Endothelial cell of umbilical vein (primary cell): ENCODE results near the gene MALAT1. TPM values are rescaled to one million over a fixed set of nuclear protein-coding genes. Genes with fewer than 3 reads are reported as not detected.
A peak's percentile ranks its signal among the peaks of the same experiment; 100 is the strongest.

Experiments
- BruUV-seq: library from RNA; stranded (reverse); fragments of 400-500 nt; replicated peaks from 2 replicates; lab custom pipeline; 2021; lab: Mats Ljungman, UMichigan
- CTCF ChIA-PET: fragments of 300-600, 350-600 bp; sonication (Branson Sonifier 250); formaldehyde crosslinking; loops from one replicate; lab custom pipeline; 2021; ENCODE audit warnings: antibody characterized with exemption, inconsistent platforms; lab: Charles Lee
- POLR2A ChIA-PET: fragments of 300-600, 350-600 bp; sonication (Branson Sonifier 250); formaldehyde crosslinking; loops from one replicate; lab custom pipeline; 2021; ENCODE audit warnings: antibody characterized with exemption, inconsistent platforms; lab: Charles Lee
- DNase-seq: peaks from one replicate; pipeline ENCODE4 v3.0.0-alpha.2; 2011; ENCODE audit warnings: low read depth, low spot score
- FAIRE-seq: peaks from 2 replicates; lab custom pipeline; 2011; peaks lifted over from hg19 to GRCh38; lab: Jason Lieb, UNC
- H2AFZ ChIP-seq: 2 replicates; pipeline ENCODE4 v1.6.0; 2012; ENCODE audit warnings: low read depth, low read length, control low read depth, inconsistent platforms
- H3K27ac ChIP-seq: 2 replicates; pipeline ENCODE4 v1.5.1; 2011; ENCODE audit warnings: low read depth, mild to moderate bottlenecking, control low read depth, low read length, moderate library complexity; ENCODE audit not compliant: insufficient read depth
- H3K27me3 ChIP-seq, 2 experiments: 2 replicates each; pipeline versions ENCODE4 v1.6.0 to v1.6.1; 2011; ENCODE audit warnings: low read length in 2 of 2, mixed read lengths in 1 of 2; ENCODE audit not compliant: control insufficient read depth in 2 of 2, insufficient read depth in 2 of 2
- H3K36me3 ChIP-seq, 2 experiments: 2 replicates in 1 of 2; 3 replicates in 1 of 2; pipeline ENCODE4 v1.5.1; 2011; ENCODE audit warnings: low read length in 2 of 2, mild to moderate bottlenecking in 1 of 2, moderate library complexity in 1 of 2; ENCODE audit not compliant: control insufficient read depth in 2 of 2, insufficient read depth in 2 of 2; ENCODE audit errors: extremely low read depth in 1 of 2
- H3K4me1 ChIP-seq: 3 replicates; pipeline ENCODE4 v1.5.1; 2011; ENCODE audit warnings: mild to moderate bottlenecking, low read length; ENCODE audit not compliant: control insufficient read depth, insufficient read depth; ENCODE audit errors: extremely low read depth
- H3K4me2 ChIP-seq: 2 replicates; pipeline ENCODE4 v1.6.1; 2011; ENCODE audit warnings: low read length, control low read depth, mixed read lengths; ENCODE audit not compliant: insufficient read depth
- H3K4me3 ChIP-seq, 3 experiments: fragments of 200-600 bp in 1 of 3; sonication (generic), shearing (Covaris generic) in 1 of 3; replicated peaks in 1 of 3; 2 replicates each; pipeline ENCODE4 v1.5.1; 2011 to 2016; ENCODE audit warnings: control low read depth in 3 of 3, low read length in 3 of 3, mild to moderate bottlenecking in 2 of 3, inconsistent platforms in 1 of 3, low read depth in 1 of 3, moderate library complexity in 1 of 3; ENCODE audit not compliant: insufficient read depth in 1 of 3
- H3K79me2 ChIP-seq: 2 replicates; pipeline ENCODE4 v1.6.0; 2012; ENCODE audit warnings: low read length, inconsistent platforms; ENCODE audit not compliant: control insufficient read depth, insufficient read depth
- H3K9ac ChIP-seq: replicated peaks from 2 replicates; pipeline ENCODE3; 2011; ENCODE audit warnings: low read length, control low read depth; ENCODE audit not compliant: insufficient read depth; ENCODE audit errors: extremely low read depth
- H3K9me1 ChIP-seq: replicated peaks from 3 replicates; pipeline ENCODE4 v1.6.0; 2011; ENCODE audit warnings: mild to moderate bottlenecking, low read length; ENCODE audit not compliant: control insufficient read depth, insufficient read depth; ENCODE audit errors: extremely low read depth
- H3K9me3 ChIP-seq: replicated peaks from 2 replicates; pipeline ENCODE4 v1.5.1; 2012; ENCODE audit warnings: low read length, inconsistent platforms; ENCODE audit not compliant: control insufficient read depth, insufficient read depth
- H4K20me1 ChIP-seq: replicated peaks from 2 replicates; pipeline ENCODE3; 2011; ENCODE audit warnings: mild to moderate bottlenecking, low read length; ENCODE audit not compliant: control insufficient read depth, insufficient read depth; ENCODE audit errors: extremely low read depth
- EZH2 ChIP-seq: IDR thresholded peaks from 2 replicates; pipeline ENCODE4 v1.6.1; 2012; ENCODE audit warnings: borderline replicate concordance, low read depth, mild to moderate bottlenecking, moderate library complexity, low read length, inconsistent platforms; ENCODE audit not compliant: severe bottlenecking
- FOS ChIP-seq: IDR thresholded peaks from 2 replicates; pipeline ENCODE4 v1.6.1; 2011; ENCODE audit warnings: mild to moderate bottlenecking, low read length, moderate library complexity, borderline replicate concordance; ENCODE audit not compliant: insufficient read depth
- GATA2 ChIP-seq: IDR thresholded peaks from 2 replicates; pipeline ENCODE4 v1.7.0; 2011; ENCODE audit warnings: low read depth, mild to moderate bottlenecking, moderate library complexity, mixed read lengths, low read length; ENCODE audit not compliant: insufficient read length, insufficient read depth
- JUN ChIP-seq: IDR thresholded peaks from 2 replicates; pipeline ENCODE4 v1.6.1; 2011; ENCODE audit warnings: borderline replicate concordance, low read depth; ENCODE audit not compliant: insufficient read length, insufficient read depth
- MYC ChIP-seq: IDR thresholded peaks from one replicate; pipeline ENCODE4 v1.6.1; 2011; ENCODE audit warnings: mild to moderate bottlenecking, low read depth, low read length
- POLR2A ChIP-seq: IDR thresholded peaks from 2 replicates; pipeline ENCODE4 v1.6.1; 2012; ENCODE audit warnings: low read depth, mild to moderate bottlenecking, control low read depth, low read length
- POLR2AphosphoS5 ChIP-seq: IDR thresholded peaks from 2 replicates; pipeline ENCODE4 v1.6.1; 2012; ENCODE audit warnings: low read depth, mild to moderate bottlenecking, control low read depth, low read length, moderate library complexity; ENCODE audit not compliant: insufficient read depth
- dilution Hi-C: fragments of 300-500 bp; cut with MboI; formaldehyde crosslinking; loops from one replicate; pipeline ENCODE4 v1.15.0; 2019; ENCODE audit warnings: low sequenced_read_pairs; ENCODE audit not compliant: extremely low pct_ligation_motif_present
- intact Hi-C: fragments of 100-400 bp; cut with micrococcal nuclease; formaldehyde crosslinking; loops from one replicate; pipeline ENCODE4 v1.10.0; 2022
- polyA plus RNA-seq, 4 experiments: library from polyadenylated mRNA; depleted of rRNA in 3 of 4; stranded (reverse) in 3 of 4; unstranded in 1 of 4; fragments of >200 nt; gene quantifications; 2 replicates each; pipeline versions ENCODE4 v1.2.1 to v1.2.3, GENCODE V29; 2011 to 2012; ENCODE audit warnings: missing spikeins in 1 of 4
- total RNA-seq: library from RNA; stranded (reverse); gene quantifications from 2 replicates; pipeline ENCODE4 v1.2.3, GENCODE V29; 2021
- TF ChIP-seq, protein P1 (sequence below): IDR thresholded peaks from 2 replicates; pipeline ENCODE4 v1.6.1; 2011; ENCODE audit not compliant: insufficient read depth, insufficient read length
- TF ChIP-seq, protein P2 (sequence below), 2 donors: IDR thresholded peaks; 1 replicate in 1 of 2; 2 replicates in 1 of 2; pipeline ENCODE4 v1.5.1; 2011; ENCODE audit warnings: low read length in 2 of 2, mild to moderate bottlenecking in 2 of 2, moderate library complexity in 2 of 2, control low read depth in 1 of 2, inconsistent platforms in 1 of 2, low read depth in 1 of 2; ENCODE audit not compliant: insufficient read depth in 1 of 2; ENCODE audit errors: extremely low read depth in 1 of 2

The MALAT1 gene
- total and polyA plus RNA-seq, 2 donors (not counting 3 experiments of a cell fraction or from before 2014, with no cell fraction given) = 491 to 7,529 TPM

DNA sequence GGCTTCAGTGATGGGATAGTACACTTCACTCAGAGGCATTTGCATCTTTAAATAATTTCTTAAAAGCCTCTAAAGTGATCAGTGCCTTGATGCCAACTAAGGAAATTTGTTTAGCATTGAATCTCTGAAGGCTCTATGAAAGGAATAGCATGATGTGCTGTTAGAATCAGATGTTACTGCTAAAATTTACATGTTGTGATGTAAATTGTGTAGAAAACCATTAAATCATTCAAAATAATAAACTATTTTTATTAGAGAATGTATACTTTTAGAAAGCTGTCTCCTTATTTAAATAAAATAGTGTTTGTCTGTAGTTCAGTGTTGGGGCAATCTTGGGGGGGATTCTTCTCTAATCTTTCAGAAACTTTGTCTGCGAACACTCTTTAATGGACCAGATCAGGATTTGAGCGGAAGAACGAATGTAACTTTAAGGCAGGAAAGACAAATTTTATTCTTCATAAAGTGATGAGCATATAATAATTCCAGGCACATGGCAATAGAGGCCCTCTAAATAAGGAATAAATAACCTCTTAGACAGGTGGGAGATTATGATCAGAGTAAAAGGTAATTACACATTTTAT lies 4.6 kb downstream of the MALAT1 start:
- TF ChIP-seq GATA2 (no peak), MYC (no peak)
- H3K9me1 ChIP-seq = no peaks in the 10 kb centered on the region
- ChIA-PET CTCF (interaction anchor here (0.6 to 7.8 kb wide), 5 partner anchors 15 to 75 kb away, joined by 3 to 95 read pairs (median 3); no protein-coding TSS in a partner anchor), POLR2A (interaction anchor here (1.2 to 13.9 kb wide), 8 partner anchors 14 to 83 kb away, joined by 4 to 283 read pairs (median 66); partner anchors contain the start of gene NEAT1)
- peak overlapping the region; percentile 89 for H3K27ac ChIP-seq
- H3K4me1 ChIP-seq = peaks cover 27% of the 10 kb centered on the region
- no peaks in the 10 kb centered on the region for H3K27me3 ChIP-seq
- dilution Hi-C loops (no loop called here), intact Hi-C loops (no loop called here)
- peaks cover 78% of the 10 kb centered on the region for H3K79me2 ChIP-seq
- peaks cover 27 to 33% of the 10 kb centered on the region in 2 experiments for H3K36me3 ChIP-seq
- no peak for DNase-seq
- peaks cover 23% of the 10 kb centered on the region for H4K20me1 ChIP-seq
- H3K4me2 ChIP-seq = peak overlapping the region; percentile 97
- no peak overlapping the region for H2AFZ ChIP-seq
- H3K9ac ChIP-seq = peak overlapping the region; percentile 95
- FAIRE-seq = no peak
- no TSS peak for BruUV-seq
- no peaks in the 10 kb centered on the region for H3K9me3 ChIP-seq
- H3K4me3 ChIP-seq = peak overlapping the region; percentile 67 to 98 (median 91)

DNA sequence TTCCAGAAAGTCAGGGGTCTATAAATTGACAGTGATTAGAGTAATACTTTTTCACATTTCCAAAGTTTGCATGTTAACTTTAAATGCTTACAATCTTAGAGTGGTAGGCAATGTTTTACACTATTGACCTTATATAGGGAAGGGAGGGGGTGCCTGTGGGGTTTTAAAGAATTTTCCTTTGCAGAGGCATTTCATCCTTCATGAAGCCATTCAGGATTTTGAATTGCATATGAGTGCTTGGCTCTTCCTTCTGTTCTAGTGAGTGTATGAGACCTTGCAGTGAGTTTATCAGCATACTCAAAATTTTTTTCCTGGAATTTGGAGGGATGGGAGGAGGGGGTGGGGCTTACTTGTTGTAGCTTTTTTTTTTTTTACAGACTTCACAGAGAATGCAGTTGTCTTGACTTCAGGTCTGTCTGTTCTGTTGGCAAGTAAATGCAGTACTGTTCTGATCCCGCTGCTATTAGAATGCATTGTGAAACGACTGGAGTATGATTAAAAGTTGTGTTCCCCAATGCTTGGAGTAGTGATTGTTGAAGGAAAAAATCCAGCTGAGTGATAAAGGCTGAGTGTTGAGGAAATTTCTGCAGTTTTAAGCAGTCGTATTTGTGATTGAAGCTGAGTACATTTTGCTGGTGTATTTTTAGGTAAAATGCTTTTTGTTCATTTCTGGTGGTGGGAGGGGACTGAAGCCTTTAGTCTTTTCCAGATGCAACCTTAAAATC lies 5.3 kb downstream of the MALAT1 start:
- BruUV-seq = no TSS peak
- H2AFZ ChIP-seq = no peak overlapping the region
- ChIA-PET POLR2A (interaction anchor here (0.7 to 13.9 kb wide), 10 partner anchors 15 to 83 kb away, joined by 3 to 283 read pairs (median 22); partner anchors contain the start of gene NEAT1), CTCF (interaction anchor here (0.6 to 7.8 kb wide), 5 partner anchors 16 to 75 kb away, joined by 3 to 95 read pairs (median 3); no protein-coding TSS in a partner anchor)
- intact Hi-C loops = no loop called here
- no peak for FAIRE-seq
- H3K9me1 ChIP-seq = no peaks in the 10 kb centered on the region
- peak; percentile 50 for DNase-seq
- peak overlapping the region; percentile 67 to 98 (median 91) for H3K4me3 ChIP-seq
- H3K79me2 ChIP-seq = peaks cover 75% of the 10 kb centered on the region
- dilution Hi-C loops = no loop called here
- H3K4me2 ChIP-seq = peak overlapping the region; percentile 97
- peak overlapping the region; percentile 95 for H3K9ac ChIP-seq
- H3K36me3 ChIP-seq = peaks cover 27 to 33% of the 10 kb centered on the region in 2 experiments
- peak overlapping the region; percentile 89 for H3K27ac ChIP-seq
- H3K27me3 ChIP-seq = no peaks in the 10 kb centered on the region
- peaks cover 24% of the 10 kb centered on the region for H3K4me1 ChIP-seq
- H3K9me3 ChIP-seq = no peaks in the 10 kb centered on the region
- H4K20me1 ChIP-seq = peaks cover 23% of the 10 kb centered on the region
- TF ChIP-seq GATA2 (no peak), FOS (no peak), POLR2AphosphoS5 (peak; percentile 29), EZH2 (no peak), POLR2A (peak; percentile 66), JUN (no peak)
- TF ChIP-seq, protein P1, sequence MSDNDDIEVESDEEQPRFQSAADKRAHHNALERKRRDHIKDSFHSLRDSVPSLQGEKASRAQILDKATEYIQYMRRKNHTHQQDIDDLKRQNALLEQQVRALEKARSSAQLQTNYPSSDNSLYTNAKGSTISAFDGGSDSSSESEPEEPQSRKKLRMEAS = no peak
- TF ChIP-seq, protein P2, sequence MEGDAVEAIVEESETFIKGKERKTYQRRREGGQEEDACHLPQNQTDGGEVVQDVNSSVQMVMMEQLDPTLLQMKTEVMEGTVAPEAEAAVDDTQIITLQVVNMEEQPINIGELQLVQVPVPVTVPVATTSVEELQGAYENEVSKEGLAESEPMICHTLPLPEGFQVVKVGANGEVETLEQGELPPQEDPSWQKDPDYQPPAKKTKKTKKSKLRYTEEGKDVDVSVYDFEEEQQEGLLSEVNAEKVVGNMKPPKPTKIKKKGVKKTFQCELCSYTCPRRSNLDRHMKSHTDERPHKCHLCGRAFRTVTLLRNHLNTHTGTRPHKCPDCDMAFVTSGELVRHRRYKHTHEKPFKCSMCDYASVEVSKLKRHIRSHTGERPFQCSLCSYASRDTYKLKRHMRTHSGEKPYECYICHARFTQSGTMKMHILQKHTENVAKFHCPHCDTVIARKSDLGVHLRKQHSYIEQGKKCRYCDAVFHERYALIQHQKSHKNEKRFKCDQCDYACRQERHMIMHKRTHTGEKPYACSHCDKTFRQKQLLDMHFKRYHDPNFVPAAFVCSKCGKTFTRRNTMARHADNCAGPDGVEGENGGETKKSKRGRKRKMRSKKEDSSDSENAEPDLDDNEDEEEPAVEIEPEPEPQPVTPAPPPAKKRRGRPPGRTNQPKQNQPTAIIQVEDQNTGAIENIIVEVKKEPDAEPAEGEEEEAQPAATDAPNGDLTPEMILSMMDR (IDR thresholded peaks at IDR 0.05; ENCODE audit: extremely low read depth in 1 of 2, insufficient read depth in 1 of 2, low read depth in 1 of 2, low read length in 2 of 2) = no peak
